Heart right ventricle (tissue), 16 donors: ENCODE measurements around the gene IGSF22. TPM values are rescaled to one million over a fixed set of nuclear protein-coding genes. Genes with fewer than 3 reads are reported as not detected.
"Not testable (repeated sequence)": the region's sequence is repeated elsewhere in the genome, so short reads cannot be mapped to it uniquely, and the experiment has no call there.

Source experiments
- ATAC-seq, 8 donors: fragments of 200-7000 bp; cut with Tn5 transposase; one replicate each; pipeline ENCODE4 v1.9.1; 2020; ENCODE audit warnings: mild to moderate bottlenecking in 8 of 8, moderate library complexity in 8 of 8, moderate number of reproducible peaks in 1 of 8
- DNase-seq, 2 donors: peaks; one replicate each; pipeline ENCODE4 v3.0.0-alpha.2; 2020
- H3K27ac ChIP-seq, 10 donors: fragments of 200-600 bp; sonication (generic) in 2 of 10; one replicate each; pipeline versions ENCODE4 v1.5.0 to v1.8.0; 2020 to 2022; ENCODE audit warnings: mild to moderate bottlenecking in 3 of 10
- H3K27me3 ChIP-seq, 7 donors: fragments of 200-600 bp; one replicate each; pipeline ENCODE4 v1.8.0; 2021 to 2022; ENCODE audit warnings: mild to moderate bottlenecking in 2 of 7
- H3K36me3 ChIP-seq, 9 donors: fragments of 200-600 bp; sonication (generic) in 1 of 9; one replicate each; pipeline versions ENCODE4 v1.5.0 to v1.8.0; 2020 to 2022; ENCODE audit warnings: mild to moderate bottlenecking in 2 of 9
- H3K4me1 ChIP-seq, 9 donors: fragments of 200-600 bp; sonication (generic) in 1 of 9; one replicate each; pipeline versions ENCODE4 v1.5.0 to v1.8.0; 2020 to 2022; ENCODE audit warnings: mild to moderate bottlenecking in 4 of 9
- H3K4me3 ChIP-seq, 10 donors: fragments of 200-600 bp; sonication (generic) in 2 of 10; one replicate each; pipeline versions ENCODE4 v1.5.0 to v1.8.0; 2020 to 2022; ENCODE audit warnings: mild to moderate bottlenecking in 7 of 10, moderate library complexity in 2 of 10
- H3K9me3 ChIP-seq, 11 donors: fragments of 200-600 bp in 10 of 11; sonication (generic) in 2 of 11; one replicate each; pipeline versions ENCODE4 v1.5.0 to v1.8.0; 2013 to 2022; ENCODE audit warnings: mild to moderate bottlenecking in 2 of 11, control low read depth in 1 of 11, moderate library complexity in 1 of 11
- CTCF ChIP-seq, 9 donors: fragments of 200-600 bp; sonication (generic) in 2 of 9; IDR thresholded peaks; one replicate each; pipeline versions ENCODE4 v1.5.0 to v1.8.0; 2021 to 2022; ENCODE audit warnings: antibody characterized with exemption in 9 of 9, mild to moderate bottlenecking in 5 of 9, moderate library complexity in 1 of 9
- WGBS, 2 donors: extraction: QIAGEN DNeasy Blood & Tissue Kit; methylation state at CpG; one replicate each; pipeline ENCODE4 v1.1.7; 2013; ENCODE audit warnings: inconsistent platforms in 1 of 2; 5-methylcytosine and 5-hydroxymethylcytosine counted together
- intact Hi-C, 10 donors: fragments of 100-400 bp; cut with DNase I; formaldehyde crosslinking; loops; one replicate each; pipeline versions ENCODE4 v1.11.1 to v1.14.2; 2022
- polyA plus RNA-seq, 2 donors: library from polyadenylated mRNA; stranded (reverse); fragments of 200-250 nt; gene quantifications; one replicate each; pipeline ENCODE4 v1.2.3, GENCODE V29; 2013
- total RNA-seq, 10 donors: library from RNA; stranded (reverse); fragmentation: NEBNext Ultra II Directional in 3 of 10; extraction: Animal tissue kit (Norgen Biotek cat#: 25700) in 3 of 10; gene quantifications; one replicate each; pipeline versions ENCODE4 v1.2.1 to v1.2.4, GENCODE V29; 2021 to 2023
- donor health status: Arrhythmogenic right ventricular cardiomyopathy.
- donor health status: ischemic (EF 13 %, LVEDD 7.1; RV severe dilation, severe dysfunction).
- donor health status: healthy with polysubstance abuse.
- donor health status: DM: no; HTN: yes; CAD: no.
- donor health status: DM: no; HTN: no; CAD: no.
- donor health status: ischemic (EF 25% LVEDD 6.9; RV normal size, moderate dysfunction).
- donor health status: ischemic (EF 25% LVEDD 5.7; RV mildly dilated, moderate dysfunction).
- donor health status: healthy.
- donor health status: DM: yes; HTN: yes; CAD: no.
- donor health status: Ischemic cardiomyopathy.
- donor health status: ischemic (EF 35%, LVEDD 5.7; RV mildly dilated, moderate dysfunction).
- donor health status: nonischemic (EF 11% LVEDD 7.7; RV severe dilation, severe dysfunction).
- donor health status: DM: yes; HTN: yes; CAD: no.
- donor health status: PGD.
- donor health status: ischemic (EF 29% LVEDD 5.4; RV normal size, mild dysfunction).
- donor health status: nonischemic (EF 23%, LVEDD 6.1; RV moderate dilation, normal function).

Gene IGSF22
- total and polyA plus RNA-seq, 12 donors, result 0.18 to 1.3 (median 0.62) TPM; not detected in 1

- H3K27me3 ChIP-seq, result peaks cover 0 to 4% (median 2%) of the 10 kb centered on the region in 7 donors
These were observed 54.7 kb downstream of the IGSF22 start for GRCh38 chr11:18671246-18671645.

GRCh38 chr11:18669711-18670110 is 56.3 kb downstream of the IGSF22 start:
- TF ChIP-seq CTCF (IDR thresholded peaks at IDR 0.05), result no peak
- Histone ChIP-seq H3K9me3 (no peaks in the 10 kb centered on the region), H3K4me3 (no peak overlapping the region), H3K36me3 (no peaks in the 10 kb centered on the region), H3K27ac (no peak overlapping the region), H3K27me3 (peaks cover 0 to 9% (median 2%) of the 10 kb centered on the region in 7 donors), H3K4me1 (peaks cover 0 to 11% (median 0%) of the 10 kb centered on the region in 9 donors)
- DNase-seq (no peak), ATAC-seq (no peak)
- intact Hi-C loops, result no loop called here
- 77 to 82% methylated on average over 4 of the region's 4 CpGs for WGBS, 2 donors

More at GRCh38 chr11:18671246-18671645, 54.7 kb downstream of the IGSF22 start:
- Histone ChIP-seq H3K36me3 (no peaks in the 10 kb centered on the region), H3K9me3 (no peaks in the 10 kb centered on the region), H3K4me3 (no peak overlapping the region), H3K27ac (no peak overlapping the region), H3K4me1 (peaks cover 0 to 11% (median 0%) of the 10 kb centered on the region in 9 donors)
- DNase-seq, result no peak
- WGBS, 2 donors, result 80 to 89% methylated on average over 2 of the region's 2 CpGs
- no peak for ATAC-seq
- intact Hi-C loops, result no loop called here
- no peak for TF ChIP-seq CTCF (IDR thresholded peaks at IDR 0.05)

- ATAC-seq (no peak), DNase-seq (no peak)
- Histone ChIP-seq H3K36me3 (no peaks in the 10 kb centered on the region), H3K4me1 (peaks cover 0 to 11% (median 0%) of the 10 kb centered on the region in 9 donors), H3K27ac (no peak overlapping the region), H3K9me3 (no peaks in the 10 kb centered on the region), H3K27me3 (peaks cover 0 to 9% (median 2%) of the 10 kb centered on the region in 7 donors), H3K4me3 (no peak overlapping the region)
- no peak for TF ChIP-seq CTCF (IDR thresholded peaks at IDR 0.05)
- intact Hi-C loops, result no loop called here
- WGBS, 2 donors, result 39 to 44% methylated on average over 2 of the region's 2 CpGs
These were observed 56.8 kb downstream of the IGSF22 start for GRCh38 chr11:18669219-18669596.

- intact Hi-C loops, result no loop called here
- no peak for TF ChIP-seq CTCF (IDR thresholded peaks at IDR 0.05)
- no peak overlapping the region for H3K27ac ChIP-seq
- no peak for ATAC-seq
- no peak for DNase-seq
- H3K27me3 ChIP-seq, result peaks cover 0 to 9% (median 2%) of the 10 kb centered on the region in 7 donors
- H3K4me3 ChIP-seq, result no peak overlapping the region
- H3K9me3 ChIP-seq, result no peaks in the 10 kb centered on the region
- 92% methylated on average over 4 of the region's 4 CpGs for WGBS, 2 donors
- H3K4me1 ChIP-seq, result peaks cover 0 to 11% (median 0%) of the 10 kb centered on the region in 9 donors
- no peaks in the 10 kb centered on the region for H3K36me3 ChIP-seq
These were observed 57.9 kb downstream of the IGSF22 start for GRCh38 chr11:18668131-18668530.

GRCh38 chr11:18665353-18665872 is 60.6 kb downstream of the IGSF22 start:
- WGBS, 2 donors, result 57 to 76% methylated on average over 10 of the region's 10 CpGs
- H3K27ac ChIP-seq, H3K9me3 ChIP-seq, H3K36me3 ChIP-seq, H3K4me3 ChIP-seq, H3K27me3 ChIP-seq, intact Hi-C loops, ATAC-seq, DNase-seq: not testable (repeated sequence)
- peaks cover 0 to 11% (median 0%) of the 10 kb centered on the region in 9 donors for H3K4me1 ChIP-seq
